ENCODE measurements around the gene CIRBP. TPM values are rescaled to one million over a fixed set of nuclear protein-coding genes. Genes with fewer than 3 reads are reported as not detected.

Gene CIRBP
- total and polyA plus RNA-seq, 2 donors (not counting 1 experiment from before 2014, with no cell fraction given), result 104 to 298 TPM

DNA sequence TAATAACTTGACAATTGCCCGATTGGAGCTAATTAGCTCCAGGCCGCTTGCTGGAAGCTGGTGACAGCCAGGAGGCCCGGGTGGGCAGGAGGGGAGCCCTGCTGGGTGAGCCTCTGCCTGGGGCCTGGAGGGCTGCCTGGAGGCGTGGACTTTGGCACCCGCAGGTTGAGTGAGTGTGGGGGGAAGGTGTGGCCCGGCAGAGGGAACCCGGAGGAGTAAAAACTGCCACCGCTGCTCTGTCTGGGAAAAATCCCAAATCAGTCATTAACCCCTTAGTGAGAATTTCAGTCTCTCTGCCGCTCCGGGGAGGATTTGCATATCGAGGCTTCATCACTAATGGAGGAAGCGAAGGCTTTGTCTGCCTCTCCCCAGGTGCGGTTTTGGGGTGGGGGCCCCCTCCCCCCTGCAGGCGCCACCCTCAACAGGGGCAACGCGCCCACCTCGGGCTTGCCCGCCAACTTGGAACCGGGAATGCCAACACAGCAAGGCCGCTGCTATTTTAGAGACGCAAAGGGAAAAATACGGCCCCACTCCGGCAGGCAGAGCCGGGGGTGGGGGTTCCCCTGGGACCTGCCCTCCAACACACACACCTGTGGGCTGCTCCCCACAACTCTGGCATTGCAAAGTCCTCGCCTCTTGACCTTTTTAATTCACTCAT is 22.8 kb downstream of the CIRBP start:
- H3K9me3 ChIP-seq (ENCODE audit: control insufficient read depth, insufficient read depth, low read depth, low read length), result no peaks in the 10 kb centered on the region

DNA sequence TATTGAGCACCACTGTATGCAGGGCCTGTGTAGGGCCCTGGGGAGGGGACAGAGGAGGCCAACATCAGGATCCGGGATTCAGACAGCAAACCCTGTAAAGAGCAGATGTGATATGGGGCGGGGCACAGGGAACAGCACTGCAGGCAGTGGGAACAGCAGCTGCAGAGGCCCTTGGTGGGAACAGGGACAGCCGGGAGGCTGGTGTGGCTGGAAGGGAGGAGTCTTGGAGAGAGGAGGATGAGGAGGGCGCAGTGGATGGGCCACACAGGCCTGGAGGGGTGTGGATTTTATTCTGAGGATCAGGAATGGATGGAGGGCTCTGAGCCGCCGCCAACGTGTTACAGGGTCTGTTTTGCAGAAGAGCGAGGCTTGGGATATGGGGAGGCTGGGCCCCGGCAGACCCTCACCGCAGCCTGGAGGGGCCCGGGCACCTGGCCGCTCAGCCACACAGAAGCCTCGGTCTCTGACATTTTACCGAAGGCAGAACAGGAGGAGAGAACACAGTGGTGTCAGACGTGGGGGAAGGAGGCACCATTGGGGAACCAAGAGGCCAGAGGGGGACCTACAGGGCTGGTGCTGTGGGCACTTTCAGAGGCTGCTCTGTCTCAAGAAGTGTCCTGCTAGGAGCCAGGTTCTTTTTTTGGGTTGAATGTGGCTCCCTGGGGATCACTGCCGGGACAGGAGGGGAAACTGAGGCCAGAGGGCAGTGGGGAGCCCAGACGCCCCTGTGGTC is 23.5 kb downstream of the CIRBP start:
- H4K20me1 ChIP-seq (ENCODE audit: control insufficient read depth, extremely low read depth, insufficient read depth, low read length), result no peaks in the 10 kb centered on the region
- no peak overlapping the region for H3K9ac ChIP-seq (ENCODE audit: insufficient read depth, low read length)
- peaks cover 4% of the 10 kb centered on the region for H3K27me3 ChIP-seq (ENCODE audit: control insufficient read depth, insufficient read depth, low read length)
- no peak for DNase-seq (ENCODE audit: low read depth in 2 of 2)
- H3K4me2 ChIP-seq (ENCODE audit: extremely low read depth, insufficient read depth, low read length), result no peak overlapping the region
- no peak overlapping the region for H3K4me3 ChIP-seq (replicated peaks in 1 of 4; ENCODE audit: control extremely low read depth in 1 of 4, insufficient read depth in 1 of 4, low read depth in 3 of 4, low read length in 4 of 4)
- no peak for TF ChIP-seq EZH2 (IDR thresholded peaks at IDR 0.05; ENCODE audit: low read length, missing control alignments)
- no peak for TF ChIP-seq CTCF (conservative IDR thresholded peaks at IDR 0.05 in 1 of 2, IDR thresholded peaks at IDR 0.05 in 1 of 2; ENCODE audit: low read depth in 1 of 2, low read length in 2 of 2)
- no peak overlapping the region for H3K27ac ChIP-seq (ENCODE audit: insufficient read depth, low read length)
- no peaks in the 10 kb centered on the region for H3K9me3 ChIP-seq (ENCODE audit: control insufficient read depth, insufficient read depth, low read depth, low read length)
- no peaks in the 10 kb centered on the region for H3K36me3 ChIP-seq (ENCODE audit: control insufficient read depth, insufficient read depth, low read length)
- no peaks in the 10 kb centered on the region for H3K4me1 ChIP-seq (ENCODE audit: control insufficient read depth, extremely low read depth, insufficient read depth, low read length)
- H2AFZ ChIP-seq (ENCODE audit: low read length), result no peak overlapping the region
- no peaks in the 10 kb centered on the region for H3K79me2 ChIP-seq (ENCODE audit: control insufficient read depth, insufficient read depth, low read length)

More for the DNA sequence above, 22.8 kb downstream of the CIRBP start:
- Histone ChIP-seq H3K9ac (ENCODE audit: insufficient read depth, low read length) (no peak overlapping the region), H3K79me2 (ENCODE audit: control insufficient read depth, insufficient read depth, low read length) (no peaks in the 10 kb centered on the region), H3K4me2 (ENCODE audit: extremely low read depth, insufficient read depth, low read length) (no peak overlapping the region), H2AFZ (ENCODE audit: low read length) (no peak overlapping the region), H3K4me1 (ENCODE audit: control insufficient read depth, extremely low read depth, insufficient read depth, low read length) (no peaks in the 10 kb centered on the region), H3K36me3 (ENCODE audit: control insufficient read depth, insufficient read depth, low read length) (no peaks in the 10 kb centered on the region), H3K27me3 (ENCODE audit: control insufficient read depth, insufficient read depth, low read length) (peaks cover 9% of the 10 kb centered on the region), H3K4me3 (replicated peaks in 1 of 4; ENCODE audit: control extremely low read depth in 1 of 4, insufficient read depth in 1 of 4, low read depth in 3 of 4, low read length in 4 of 4) (no peak overlapping the region), H4K20me1 (ENCODE audit: control insufficient read depth, extremely low read depth, insufficient read depth, low read length) (no peaks in the 10 kb centered on the region), H3K27ac (ENCODE audit: insufficient read depth, low read length) (no peak overlapping the region)
- no peak for DNase-seq (ENCODE audit: low read depth in 2 of 2)
- TF ChIP-seq EZH2 (IDR thresholded peaks at IDR 0.05; ENCODE audit: low read length, missing control alignments) (no peak), CTCF (conservative IDR thresholded peaks at IDR 0.05 in 1 of 2, IDR thresholded peaks at IDR 0.05 in 1 of 2; ENCODE audit: low read depth in 1 of 2, low read length in 2 of 2) (no peak)

GRCh38 chr19:1293782-1294604 is 24.9 kb downstream of the CIRBP start:
- no peak for DNase-seq (ENCODE audit: low read depth in 2 of 2)
- TF ChIP-seq EZH2 (IDR thresholded peaks at IDR 0.05; ENCODE audit: low read length, missing control alignments) (no peak), CTCF (conservative IDR thresholded peaks at IDR 0.05 in 1 of 2, IDR thresholded peaks at IDR 0.05 in 1 of 2; ENCODE audit: low read depth in 1 of 2, low read length in 2 of 2) (no peak)

More at GRCh38 chr19:1293782-1294604, 24.9 kb downstream of the CIRBP start:
- H3K9ac ChIP-seq (ENCODE audit: insufficient read depth, low read length), result no peak overlapping the region
- H3K4me3 ChIP-seq (replicated peaks in 1 of 4; ENCODE audit: control extremely low read depth in 1 of 4, insufficient read depth in 1 of 4, low read depth in 3 of 4, low read length in 4 of 4), result no peak overlapping the region
- H3K36me3 ChIP-seq (ENCODE audit: control insufficient read depth, insufficient read depth, low read length), result no peaks in the 10 kb centered on the region
- no peaks in the 10 kb centered on the region for H3K79me2 ChIP-seq (ENCODE audit: control insufficient read depth, insufficient read depth, low read length)
- H3K4me1 ChIP-seq (ENCODE audit: control insufficient read depth, extremely low read depth, insufficient read depth, low read length), result no peaks in the 10 kb centered on the region
- H3K27ac ChIP-seq (ENCODE audit: insufficient read depth, low read length), result no peak overlapping the region
- no peak overlapping the region for H2AFZ ChIP-seq (ENCODE audit: low read length)
- no peak overlapping the region for H3K4me2 ChIP-seq (ENCODE audit: extremely low read depth, insufficient read depth, low read length)
- H3K9me3 ChIP-seq (ENCODE audit: control insufficient read depth, insufficient read depth, low read depth, low read length), result no peaks in the 10 kb centered on the region
- H4K20me1 ChIP-seq (ENCODE audit: control insufficient read depth, extremely low read depth, insufficient read depth, low read length), result no peaks in the 10 kb centered on the region
- H3K27me3 ChIP-seq (ENCODE audit: control insufficient read depth, insufficient read depth, low read length), result no peaks in the 10 kb centered on the region
